ENCODE results near the gene CDH13.

DNA sequence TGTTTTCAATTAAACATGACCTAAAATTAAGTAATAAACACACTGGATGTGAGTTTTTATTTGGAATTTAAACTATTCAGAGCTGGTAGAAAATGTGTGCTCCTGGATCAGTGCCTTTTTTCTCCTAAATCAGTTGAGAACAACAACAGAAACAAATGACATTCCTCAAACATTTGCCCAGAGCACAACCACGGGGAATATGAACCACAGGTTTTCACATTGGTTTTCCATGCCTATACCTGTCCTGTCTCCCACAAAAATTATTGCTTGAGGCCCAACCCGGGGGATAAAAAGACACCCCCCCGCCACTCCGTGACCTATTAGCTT lies 1187.9 kb downstream of the CDH13 start:
- TF ChIP-seq, protein P1, sequence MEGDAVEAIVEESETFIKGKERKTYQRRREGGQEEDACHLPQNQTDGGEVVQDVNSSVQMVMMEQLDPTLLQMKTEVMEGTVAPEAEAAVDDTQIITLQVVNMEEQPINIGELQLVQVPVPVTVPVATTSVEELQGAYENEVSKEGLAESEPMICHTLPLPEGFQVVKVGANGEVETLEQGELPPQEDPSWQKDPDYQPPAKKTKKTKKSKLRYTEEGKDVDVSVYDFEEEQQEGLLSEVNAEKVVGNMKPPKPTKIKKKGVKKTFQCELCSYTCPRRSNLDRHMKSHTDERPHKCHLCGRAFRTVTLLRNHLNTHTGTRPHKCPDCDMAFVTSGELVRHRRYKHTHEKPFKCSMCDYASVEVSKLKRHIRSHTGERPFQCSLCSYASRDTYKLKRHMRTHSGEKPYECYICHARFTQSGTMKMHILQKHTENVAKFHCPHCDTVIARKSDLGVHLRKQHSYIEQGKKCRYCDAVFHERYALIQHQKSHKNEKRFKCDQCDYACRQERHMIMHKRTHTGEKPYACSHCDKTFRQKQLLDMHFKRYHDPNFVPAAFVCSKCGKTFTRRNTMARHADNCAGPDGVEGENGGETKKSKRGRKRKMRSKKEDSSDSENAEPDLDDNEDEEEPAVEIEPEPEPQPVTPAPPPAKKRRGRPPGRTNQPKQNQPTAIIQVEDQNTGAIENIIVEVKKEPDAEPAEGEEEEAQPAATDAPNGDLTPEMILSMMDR (IDR thresholded peaks at IDR 0.05; ENCODE audit: borderline replicate concordance, extremely low read depth, low read length, poor library complexity, severe bottlenecking), result no peak
- no peak for TF ChIP-seq EZH2 (IDR thresholded peaks at IDR 0.05; ENCODE audit: borderline replicate concordance, low read depth, low read length, severe bottlenecking)
